Neutrophil (primary cell): ENCODE results near the gene TLDC2.
"Not testable (repeated sequence)": the region's sequence is repeated elsewhere in the genome, so short reads cannot be mapped to it uniquely, and the experiment has no call there.

ENCODE experiments used
- H3K27ac ChIP-seq: fragments of 200-600 bp; sonication (generic); 2 replicates; pipeline ENCODE4 v1.5.1; 2016; ENCODE audit warnings: mild to moderate bottlenecking, moderate library complexity
- H3K27me3 ChIP-seq: fragments of 200-600 bp; sonication (generic); 2 replicates; pipeline ENCODE4 v1.6.0; 2016; ENCODE audit warnings: mild to moderate bottlenecking
- H3K36me3 ChIP-seq: fragments of 200-600 bp; sonication (generic); 2 replicates; pipeline ENCODE4 v1.5.1; 2017
- H3K4me1 ChIP-seq, 2 experiments: fragments of 200-600 bp in 1 of 2; sonication (generic) in 1 of 2; 1 replicate in 1 of 2; 2 replicates in 1 of 2; pipeline versions ENCODE4 v1.5.1 to v1.6.1; 2013 to 2016; ENCODE audit warnings: low read depth in 1 of 2, low read length in 1 of 2, mild to moderate bottlenecking in 1 of 2, moderate library complexity in 1 of 2; ENCODE audit not compliant: control insufficient read depth in 1 of 2, insufficient read depth in 1 of 2
- H3K4me3 ChIP-seq, 2 experiments: fragments of 200-600 bp in 1 of 2; sonication (generic) in 1 of 2; 1 replicate in 1 of 2; 2 replicates in 1 of 2; pipeline ENCODE4 v1.5.1; 2013 to 2016; ENCODE audit warnings: low read depth in 1 of 2, low read length in 1 of 2, mild to moderate bottlenecking in 1 of 2, moderate library complexity in 1 of 2
- H3K9me3 ChIP-seq: fragments of 200-600 bp; sonication (generic); 2 replicates; pipeline ENCODE4 v1.5.1; 2016
- TF ChIP-seq, protein P1 (sequence below): fragments of 200-600 bp; sonication (generic); IDR thresholded peaks from 2 replicates; pipeline ENCODE4 v1.5.1; 2016; ENCODE audit warnings: antibody characterized with exemption

TLDC2 gene

DNA sequence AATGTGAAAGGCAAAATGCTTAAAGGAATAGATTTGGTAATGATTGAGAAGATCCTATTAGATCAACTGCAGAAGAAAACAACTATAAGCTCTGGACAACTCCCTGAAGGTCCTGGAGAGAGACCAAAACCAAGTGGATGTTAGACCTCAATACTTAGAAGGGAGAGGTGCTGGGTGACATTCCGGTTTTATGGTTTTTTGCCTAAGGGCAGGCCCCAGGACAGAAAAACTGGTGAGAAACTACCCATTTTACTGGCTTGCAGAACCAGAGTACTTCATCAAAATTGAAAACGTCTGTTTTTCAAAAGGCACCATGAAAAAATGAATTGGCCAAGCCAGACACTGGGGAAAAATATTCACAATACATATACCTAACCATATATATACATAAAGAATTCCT is 49.3 kb downstream of the TLDC2 start:
- H3K27ac ChIP-seq: no peak overlapping the region
- H3K4me3 ChIP-seq: no peak overlapping the region
- no peaks in the 10 kb centered on the region for H3K27me3 ChIP-seq
- H3K36me3 ChIP-seq: peaks cover 55% of the 10 kb centered on the region
- TF ChIP-seq, protein P1, sequence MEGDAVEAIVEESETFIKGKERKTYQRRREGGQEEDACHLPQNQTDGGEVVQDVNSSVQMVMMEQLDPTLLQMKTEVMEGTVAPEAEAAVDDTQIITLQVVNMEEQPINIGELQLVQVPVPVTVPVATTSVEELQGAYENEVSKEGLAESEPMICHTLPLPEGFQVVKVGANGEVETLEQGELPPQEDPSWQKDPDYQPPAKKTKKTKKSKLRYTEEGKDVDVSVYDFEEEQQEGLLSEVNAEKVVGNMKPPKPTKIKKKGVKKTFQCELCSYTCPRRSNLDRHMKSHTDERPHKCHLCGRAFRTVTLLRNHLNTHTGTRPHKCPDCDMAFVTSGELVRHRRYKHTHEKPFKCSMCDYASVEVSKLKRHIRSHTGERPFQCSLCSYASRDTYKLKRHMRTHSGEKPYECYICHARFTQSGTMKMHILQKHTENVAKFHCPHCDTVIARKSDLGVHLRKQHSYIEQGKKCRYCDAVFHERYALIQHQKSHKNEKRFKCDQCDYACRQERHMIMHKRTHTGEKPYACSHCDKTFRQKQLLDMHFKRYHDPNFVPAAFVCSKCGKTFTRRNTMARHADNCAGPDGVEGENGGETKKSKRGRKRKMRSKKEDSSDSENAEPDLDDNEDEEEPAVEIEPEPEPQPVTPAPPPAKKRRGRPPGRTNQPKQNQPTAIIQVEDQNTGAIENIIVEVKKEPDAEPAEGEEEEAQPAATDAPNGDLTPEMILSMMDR: no peak
- H3K4me1 ChIP-seq: no peaks in the 10 kb centered on the region
- no peaks in the 10 kb centered on the region for H3K9me3 ChIP-seq

DNA sequence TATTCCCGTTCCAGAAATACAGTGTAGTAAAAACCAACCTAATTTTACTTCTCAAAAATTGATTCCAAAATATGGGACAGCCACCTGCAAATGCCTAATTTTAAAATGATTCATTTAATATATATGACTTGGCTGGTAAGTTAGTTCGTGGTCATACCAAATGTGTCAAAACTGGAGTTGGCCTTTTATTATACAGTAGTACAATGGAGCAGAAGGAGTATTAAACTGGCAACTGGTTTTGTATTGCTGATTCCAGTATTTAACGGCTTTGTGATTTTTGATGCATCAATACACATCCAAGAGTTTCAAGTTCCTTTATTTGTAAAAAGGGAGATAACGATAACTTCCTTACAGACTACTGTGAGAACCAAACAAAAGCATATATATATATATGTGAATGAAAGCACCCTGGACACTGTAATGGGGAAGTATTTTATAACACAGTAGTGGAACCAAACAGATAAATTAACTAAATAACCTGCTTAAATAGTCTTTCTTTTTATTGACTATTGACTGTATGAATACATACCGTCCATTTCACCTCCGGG is 50.8 kb downstream of the TLDC2 start:
- Histone ChIP-seq H3K4me1 (no peaks in the 10 kb centered on the region), H3K27me3 (no peaks in the 10 kb centered on the region), H3K36me3 (peaks cover 59% of the 10 kb centered on the region), H3K9me3 (no peaks in the 10 kb centered on the region), H3K4me3 (no peak overlapping the region), H3K27ac (no peak overlapping the region)
- TF ChIP-seq, protein P1: no peak

DNA sequence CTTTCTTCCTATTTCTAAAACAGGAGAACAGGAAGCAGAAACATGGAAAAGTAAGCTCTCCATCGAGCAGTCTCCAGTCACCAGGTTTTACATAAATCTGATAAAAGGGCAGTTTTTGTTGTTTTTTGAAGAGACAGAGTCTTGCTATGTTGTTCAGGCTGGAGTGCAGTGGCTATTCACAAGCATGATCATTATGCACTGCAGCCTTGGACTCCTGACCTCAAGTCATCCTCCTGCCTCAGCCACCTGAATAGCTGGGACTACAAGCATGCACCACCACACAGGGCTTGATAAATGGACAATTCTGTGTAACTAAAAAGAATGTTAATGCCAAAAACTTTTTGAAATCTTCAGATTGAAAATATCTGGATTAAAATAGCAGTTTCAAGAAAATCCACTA is 51.8 kb downstream of the TLDC2 start:
- Histone ChIP-seq H3K36me3 (peaks cover 66% of the 10 kb centered on the region), H3K27ac (no peak overlapping the region), H3K9me3 (no peaks in the 10 kb centered on the region), H3K27me3 (no peaks in the 10 kb centered on the region), H3K4me3 (no peak overlapping the region), H3K4me1 (peaks cover 0 to 3% of the 10 kb centered on the region in 2 experiments)
- TF ChIP-seq, protein P1: no peak

DNA sequence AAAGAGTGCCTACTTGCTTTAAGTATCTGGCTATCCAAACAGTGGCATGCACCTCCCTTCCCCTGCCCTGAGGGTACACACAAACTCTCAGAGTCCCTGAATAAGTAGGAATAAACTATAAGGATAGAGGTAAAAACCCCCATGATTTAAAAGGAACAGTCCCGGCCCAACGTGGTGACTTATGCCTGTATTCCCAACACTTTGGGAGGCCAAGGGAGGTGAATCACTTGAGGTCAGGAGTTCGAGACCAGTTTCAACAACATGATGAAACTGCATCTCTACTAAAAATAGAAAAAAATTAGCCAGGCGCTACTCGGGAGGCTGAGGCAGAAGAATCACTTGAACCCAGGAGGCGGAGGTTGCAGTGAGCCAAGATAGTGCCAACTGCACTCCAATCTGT is 53.4 kb downstream of the TLDC2 start:
- Histone ChIP-seq H3K4me3 (no peak overlapping the region), H3K36me3 (peaks cover 82% of the 10 kb centered on the region), H3K9me3 (no peaks in the 10 kb centered on the region), H3K4me1 (peaks cover 0 to 3% of the 10 kb centered on the region in 2 experiments), H3K27me3 (no peaks in the 10 kb centered on the region), H3K27ac (no peak overlapping the region)
- TF ChIP-seq, protein P1: no peak

DNA sequence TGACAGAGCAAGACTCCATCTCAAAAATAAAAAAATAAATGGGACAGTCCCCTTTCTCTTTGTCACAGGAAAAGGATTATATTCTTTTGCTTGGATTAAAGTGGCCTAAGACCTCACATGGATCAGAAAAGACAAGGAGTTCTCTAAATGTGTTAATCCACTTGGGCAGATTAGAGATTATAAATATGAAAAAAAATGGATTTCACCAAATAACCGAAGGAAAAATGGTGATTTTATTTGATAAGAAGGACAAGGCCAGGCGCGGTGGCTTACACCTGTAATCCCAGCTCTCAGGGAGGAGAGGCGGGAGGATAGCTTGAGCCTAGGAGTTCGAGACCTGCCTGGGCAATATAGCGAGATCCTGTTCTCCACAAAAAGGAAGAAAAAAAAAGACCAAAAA is 53.8 kb downstream of the TLDC2 start:
- H3K27ac ChIP-seq: no peak overlapping the region
- TF ChIP-seq, protein P1: no peak

DNA sequence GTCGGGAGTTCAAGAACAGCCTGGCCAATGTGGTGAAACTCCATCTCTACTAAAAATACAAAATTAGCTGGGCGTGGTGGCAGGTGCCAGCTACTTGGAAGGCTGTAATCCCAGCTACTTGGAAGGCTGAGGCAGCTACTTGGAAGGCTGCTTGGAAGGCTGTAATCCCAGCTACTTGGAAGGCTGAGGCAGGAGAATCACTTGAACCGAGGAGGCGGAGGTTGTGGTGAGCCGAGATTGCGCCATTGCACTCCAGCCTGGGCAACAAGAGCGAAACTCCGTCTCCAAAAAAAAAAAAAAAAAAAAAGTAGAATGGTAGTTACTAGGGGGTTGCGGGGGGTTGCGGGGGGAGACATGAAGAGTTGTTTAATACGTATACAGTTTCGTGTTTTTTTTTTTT is 56.1 kb downstream of the TLDC2 start:
- H3K36me3 ChIP-seq: peaks cover 73% of the 10 kb centered on the region
- H3K4me3 ChIP-seq, H3K27ac ChIP-seq, H3K4me1 ChIP-seq, H3K27me3 ChIP-seq, H3K9me3 ChIP-seq: not testable (repeated sequence)

More for the DNA sequence above, 53.8 kb downstream of the TLDC2 start:
- no peaks in the 10 kb centered on the region for H3K9me3 ChIP-seq
- H3K4me1 ChIP-seq: peaks cover 0 to 3% of the 10 kb centered on the region in 2 experiments
- no peak overlapping the region for H3K4me3 ChIP-seq
- peaks cover 84% of the 10 kb centered on the region for H3K36me3 ChIP-seq
- no peaks in the 10 kb centered on the region for H3K27me3 ChIP-seq
